NCI-H2081 (cell line): Measurements from ENCODE around the gene SLC35A3.
"Not testable (repeated sequence)": the region's sequence is repeated elsewhere in the genome, so short reads cannot be mapped to it uniquely, and the experiment has no call there.

Source experiments
- DNase-seq, 2 experiments: peaks; one replicate each; lab custom pipeline; 2025; lab: John Stamatoyannopoulos, UW

The SLC35A3 gene

GRCh38 chr1:99972066-99972465 lies 2.3 kb downstream of the SLC35A3 start:
- DNase-seq, result not testable (repeated sequence)

- no peak for DNase-seq
Measured at GRCh38 chr1:99975529-99975928, 5.7 kb downstream of the SLC35A3 start.

GRCh38 chr1:99977326-99977725 lies 7.5 kb downstream of the SLC35A3 start:
- not testable (repeated sequence) for DNase-seq

GRCh38 chr1:99978218-99978617 lies 8.4 kb downstream of the SLC35A3 start:
- no peak for DNase-seq

GRCh38 chr1:99979091-99979490 lies 9.3 kb downstream of the SLC35A3 start:
- DNase-seq, result no peak

- no peak for DNase-seq
Measured at GRCh38 chr1:99980928-99981327, 11.1 kb downstream of the SLC35A3 start.

GRCh38 chr1:99986656-99987225 lies 16.9 kb downstream of the SLC35A3 start:
- no peak for DNase-seq

GRCh38 chr1:99988210-99988765 lies 18.5 kb downstream of the SLC35A3 start:
- DNase-seq, result no peak

GRCh38 chr1:99992044-99992722 lies 22.4 kb downstream of the SLC35A3 start:
- no peak for DNase-seq

- no peak for DNase-seq
Measured at GRCh38 chr1:99992760-99993467, 23.1 kb downstream of the SLC35A3 start.

GRCh38 chr1:99993468-99993845 lies 23.7 kb downstream of the SLC35A3 start:
- no peak for DNase-seq

GRCh38 chr1:99994496-99994895 lies 24.7 kb downstream of the SLC35A3 start:
- DNase-seq, result no peak

- DNase-seq, result no peak
Measured at GRCh38 chr1:99996951-99997350, 27.2 kb downstream of the SLC35A3 start.

- DNase-seq, result no peak
Measured at GRCh38 chr1:100001462-100001861, 31.7 kb downstream of the SLC35A3 start.

- no peak for DNase-seq
Measured at GRCh38 chr1:100005424-100005823, 35.6 kb downstream of the SLC35A3 start.

GRCh38 chr1:100006688-100007087 lies 36.9 kb downstream of the SLC35A3 start:
- DNase-seq, result no peak

- no peak for DNase-seq
Measured at GRCh38 chr1:100009458-100009857, 39.7 kb downstream of the SLC35A3 start.

GRCh38 chr1:100010804-100011203 lies 41.0 kb downstream of the SLC35A3 start:
- DNase-seq, result no peak

GRCh38 chr1:100019220-100019619 lies 49.4 kb downstream of the SLC35A3 start:
- DNase-seq, result no peak

GRCh38 chr1:100023482-100023881 lies 53.7 kb downstream of the SLC35A3 start:
- no peak for DNase-seq

GRCh38 chr1:100027212-100027611 lies 57.4 kb downstream of the SLC35A3 start:
- DNase-seq, result no peak

GRCh38 chr1:100028765-100029164 lies 59.0 kb downstream of the SLC35A3 start:
- no peak for DNase-seq

- DNase-seq, result peak; percentile 15 to 32
Measured at GRCh38 chr1:100034470-100034869, 64.7 kb downstream of the SLC35A3 start.
